Mesodermal cell (in vitro differentiated cells): ENCODE measurements around the gene ANGPTL2.
A peak's percentile ranks its signal among the peaks of the same experiment; 100 is the strongest.

Experiments used
- H3K27ac ChIP-seq: 2 replicates; pipeline ENCODE4 v1.7.0; 2013; ENCODE audit warnings: mild to moderate bottlenecking, low read depth, low read length, moderate library complexity; ENCODE audit not compliant: severe bottlenecking
- H3K36me3 ChIP-seq: 2 replicates; pipeline ENCODE4 v1.7.1; 2013; ENCODE audit warnings: mild to moderate bottlenecking, low read length, moderate library complexity; ENCODE audit not compliant: control insufficient read depth, insufficient read depth
- H3K4me1 ChIP-seq: one replicate; pipeline ENCODE4 v1.7.1; 2013; ENCODE audit warnings: mild to moderate bottlenecking, low read length; ENCODE audit not compliant: insufficient read depth, control insufficient read depth, poor library complexity, severe bottlenecking
- H3K4me3 ChIP-seq: 2 replicates; pipeline ENCODE4 v1.7.0; 2013; ENCODE audit warnings: low read length, control low read depth, mild to moderate bottlenecking; ENCODE audit not compliant: insufficient read depth, poor library complexity, severe bottlenecking; ENCODE audit errors: extremely low read depth
- H3K9me3 ChIP-seq: 2 replicates; pipeline ENCODE4 v1.7.1; 2013; ENCODE audit warnings: mild to moderate bottlenecking, low read length, moderate library complexity; ENCODE audit not compliant: control insufficient read depth
- WGBS, 2 experiments: methylation state at CpG; one replicate each; pipeline ENCODE4 v1.1.5; 2013; ENCODE audit warnings: missing lambda C conversion rate in 2 of 2; ENCODE audit not compliant: insufficient coverage in 2 of 2; 5-methylcytosine and 5-hydroxymethylcytosine counted together

Gene ANGPTL2

DNA sequence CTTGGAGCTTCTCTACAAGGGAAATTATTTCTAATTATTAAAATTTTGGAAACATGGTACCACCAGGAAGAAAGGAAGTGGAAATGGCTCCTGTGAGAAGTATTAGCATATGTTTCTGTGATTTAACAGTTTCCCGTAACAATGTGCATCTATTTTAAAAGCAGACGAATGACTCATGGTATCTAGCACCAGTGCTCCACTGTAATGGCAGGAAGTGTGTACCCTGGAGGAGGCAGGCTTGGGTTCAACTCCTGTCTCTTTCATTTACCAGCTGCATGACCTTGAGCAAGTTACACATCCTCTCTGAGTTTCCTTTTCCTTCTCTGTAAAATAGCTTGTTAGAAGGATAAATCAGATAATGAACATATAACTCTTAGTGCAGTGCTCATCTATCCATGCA lies 41.0 kb upstream of the ANGPTL2 start:
- Histone ChIP-seq H3K4me1 (peaks cover 13% of the 10 kb centered on the region), H3K9me3 (no peaks in the 10 kb centered on the region), H3K4me3 (no peak overlapping the region), H3K27ac (peak overlapping the region; percentile 47), H3K36me3 (no peaks in the 10 kb centered on the region)
- WGBS, 2 experiments: 43% methylated on average over 1 of the region's 2 CpGs; no CpG with 5 or more reads in 1 of the 2 experiments

GRCh38 chr9:127162864-127163365 lies 40.5 kb upstream of the ANGPTL2 start:
- WGBS, 2 experiments: no CpG with 5 or more reads among the region's 4 CpGs
- Histone ChIP-seq H3K27ac (peak overlapping the region; percentile 47), H3K36me3 (no peaks in the 10 kb centered on the region), H3K4me1 (peaks cover 13% of the 10 kb centered on the region), H3K4me3 (no peak overlapping the region), H3K9me3 (no peaks in the 10 kb centered on the region)

DNA sequence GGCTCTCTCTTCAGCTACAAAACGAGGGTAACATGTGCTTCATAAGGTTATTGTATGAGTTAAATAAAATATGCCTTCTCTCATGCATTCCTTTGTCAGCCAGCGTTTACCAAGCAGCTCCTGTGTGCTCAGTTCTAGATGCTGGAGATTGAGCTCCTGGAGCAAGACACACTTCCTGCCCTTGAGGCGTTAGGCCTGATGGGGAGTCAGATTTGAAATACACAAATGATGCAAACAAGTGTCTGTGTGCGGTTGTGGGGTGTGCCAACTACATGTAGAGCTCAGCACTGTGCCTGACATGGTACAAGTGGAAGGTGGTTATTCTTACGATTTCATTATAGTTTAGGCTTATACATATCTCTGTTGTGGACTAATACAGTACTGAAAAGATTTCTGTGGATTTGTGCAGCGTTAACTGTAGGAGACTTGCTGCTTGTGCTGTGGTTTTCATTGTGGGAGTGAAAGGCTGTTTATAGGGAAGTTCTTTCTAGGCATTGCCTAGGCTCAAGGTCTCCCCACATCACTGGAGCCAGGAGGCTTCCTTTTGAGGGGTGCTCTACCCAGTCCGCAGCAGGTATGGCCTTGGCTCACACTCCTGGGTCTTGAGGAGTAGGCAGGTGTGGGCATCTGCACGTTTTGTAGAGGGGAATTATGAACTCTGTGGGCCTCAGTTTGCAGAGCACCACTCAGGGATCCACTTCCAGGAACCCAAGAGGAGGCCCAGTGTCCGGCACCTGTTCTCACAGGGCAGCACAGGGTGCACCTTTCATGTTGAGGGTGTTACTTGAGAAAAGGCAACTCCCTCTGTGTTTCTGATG lies 39.8 kb upstream of the ANGPTL2 start:
- H3K9me3 ChIP-seq: no peaks in the 10 kb centered on the region
- no peak overlapping the region for H3K4me3 ChIP-seq
- no peaks in the 10 kb centered on the region for H3K36me3 ChIP-seq
- H3K27ac ChIP-seq: no peak overlapping the region
- WGBS, 2 experiments: 74 to 88% methylated on average over 6 of the region's 9 CpGs
- H3K4me1 ChIP-seq: peaks cover 13% of the 10 kb centered on the region

- 91 to 100% methylated on average over 5 to 6 of the region's 9 CpGs for WGBS, 2 experiments
- no peaks in the 10 kb centered on the region for H3K9me3 ChIP-seq
These were observed 38.7 kb upstream of the ANGPTL2 start for GRCh38 chr9:127161081-127161624.

GRCh38 chr9:127159949-127160610 lies 37.6 kb upstream of the ANGPTL2 start:
- Histone ChIP-seq H3K27ac (no peak overlapping the region), H3K4me1 (peaks cover 13% of the 10 kb centered on the region), H3K36me3 (no peaks in the 10 kb centered on the region), H3K9me3 (no peaks in the 10 kb centered on the region), H3K4me3 (no peak overlapping the region)
- 85 to 88% methylated on average over 8 to 10 of the region's 10 CpGs for WGBS, 2 experiments

More at GRCh38 chr9:127161081-127161624, 38.7 kb upstream of the ANGPTL2 start:
- Histone ChIP-seq H3K36me3 (no peaks in the 10 kb centered on the region), H3K4me3 (no peak overlapping the region), H3K27ac (no peak overlapping the region), H3K4me1 (peaks cover 13% of the 10 kb centered on the region)

GRCh38 chr9:127159325-127159801 lies 36.9 kb upstream of the ANGPTL2 start:
- Histone ChIP-seq H3K9me3 (no peaks in the 10 kb centered on the region), H3K36me3 (no peaks in the 10 kb centered on the region), H3K4me1 (peaks cover 13% of the 10 kb centered on the region), H3K27ac (no peak overlapping the region), H3K4me3 (no peak overlapping the region)
- WGBS, 2 experiments: 55 to 67% methylated on average over 2 to 4 of the region's 5 CpGs

- Histone ChIP-seq H3K9me3 (no peaks in the 10 kb centered on the region), H3K27ac (no peak overlapping the region), H3K4me3 (no peak overlapping the region), H3K4me1 (peaks cover 13% of the 10 kb centered on the region), H3K36me3 (no peaks in the 10 kb centered on the region)
- 78 to 82% methylated on average over 2 of the region's 4 CpGs for WGBS, 2 experiments
These were observed 36.4 kb upstream of the ANGPTL2 start for GRCh38 chr9:127158786-127159324.

DNA sequence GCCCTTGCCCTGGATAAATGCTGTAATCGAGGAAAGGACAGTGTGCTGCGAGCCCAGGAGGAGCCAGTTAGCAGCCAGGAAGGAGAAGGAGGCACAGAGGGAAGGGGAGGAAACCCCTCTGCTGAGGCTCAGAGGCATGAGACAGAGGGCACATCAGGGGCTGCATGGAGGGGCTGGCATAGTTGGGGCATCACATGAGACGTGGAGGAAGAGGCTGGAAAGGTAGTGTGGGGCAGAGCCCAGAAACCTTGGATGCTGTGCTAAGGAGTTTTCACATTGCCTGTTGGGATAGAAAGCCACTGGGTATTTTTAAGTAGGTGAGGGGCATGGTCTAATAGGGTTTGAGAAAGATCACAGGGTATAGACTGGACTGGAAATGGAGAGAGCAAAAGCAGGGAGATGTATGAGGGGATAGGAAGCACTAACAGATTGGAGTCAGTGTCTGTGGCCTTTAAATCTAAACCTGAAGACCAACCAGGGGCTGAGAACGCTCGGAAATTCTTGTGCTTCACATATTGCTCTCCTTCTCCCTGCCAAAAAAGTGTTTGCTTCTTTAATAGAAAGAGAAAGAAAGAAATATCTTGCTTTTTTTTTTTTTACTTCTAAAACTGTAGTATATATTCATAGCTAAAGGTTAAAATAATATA lies 33.0 kb upstream of the ANGPTL2 start:
- 76 to 92% methylated on average over 3 of the region's 5 CpGs for WGBS, 2 experiments
- H3K4me1 ChIP-seq: no peaks in the 10 kb centered on the region
- no peak overlapping the region for H3K27ac ChIP-seq
- H3K4me3 ChIP-seq: no peak overlapping the region
- H3K9me3 ChIP-seq: no peaks in the 10 kb centered on the region
- H3K36me3 ChIP-seq: no peaks in the 10 kb centered on the region

DNA sequence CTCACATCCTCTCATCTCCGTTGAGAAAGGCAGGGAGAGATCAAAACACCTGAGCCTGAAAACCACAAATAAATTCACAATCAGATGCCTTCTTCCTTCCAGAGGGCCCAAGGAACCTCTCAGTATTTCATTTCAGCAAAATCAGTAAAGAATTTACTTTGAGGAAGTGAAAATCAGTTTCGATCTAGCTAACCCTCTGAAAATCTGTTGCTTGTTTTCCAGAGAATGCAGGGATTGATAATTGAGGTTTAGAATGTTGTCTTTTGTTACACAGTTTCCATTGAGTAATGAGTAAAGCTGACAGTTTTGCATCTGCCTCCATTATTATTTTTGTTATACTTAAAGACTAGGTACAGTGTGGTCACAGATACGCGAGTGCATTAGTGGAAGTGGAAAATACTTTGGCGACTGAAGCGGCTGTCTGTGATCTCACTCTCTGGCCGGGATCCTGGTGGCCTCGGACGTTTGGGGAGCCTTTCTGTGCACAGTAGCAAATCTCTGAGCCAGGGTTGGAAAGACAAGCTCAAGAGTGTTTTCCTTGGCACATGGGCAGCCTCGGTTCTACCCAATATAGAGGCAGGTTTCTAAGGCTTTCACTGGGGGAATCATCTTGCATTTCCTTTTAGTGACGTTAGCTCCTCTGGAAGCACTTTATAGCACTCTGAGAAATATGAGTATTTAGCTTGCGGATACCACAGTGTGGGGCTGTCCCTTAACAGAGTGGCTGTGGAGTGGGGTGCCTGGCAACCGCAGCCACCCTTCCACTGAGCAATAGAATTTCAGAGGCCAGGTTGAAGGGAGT lies 32.2 kb upstream of the ANGPTL2 start:
- H3K4me3 ChIP-seq: no peak overlapping the region
- no peak overlapping the region for H3K27ac ChIP-seq
- no peaks in the 10 kb centered on the region for H3K9me3 ChIP-seq
- H3K4me1 ChIP-seq: no peaks in the 10 kb centered on the region
- no peaks in the 10 kb centered on the region for H3K36me3 ChIP-seq
- 90 to 91% methylated on average over 10 to 13 of the region's 13 CpGs for WGBS, 2 experiments
